K562 (cell line): ENCODE measurements around the gene OPRL1. TPM values are rescaled to one million over a fixed set of nuclear protein-coding genes. Genes with fewer than 3 reads are reported as not detected.
A peak's percentile ranks its signal among the peaks of the same experiment; 100 is the strongest.

ENCODE experiments used
- ATAC-seq: fragments of 200-7000 bp; cut with Tn5 transposase; 3 replicates; pipeline ENCODE4 v1.9.1; 2020; ENCODE audit warnings: moderate library complexity
- BruUV-seq: library from RNA; stranded (reverse); fragments of 400-500 nt; replicated peaks from 2 replicates; lab custom pipeline; 2021; lab: Mats Ljungman, UMichigan
- CTCF ChIA-PET: fragments of 300-600 bp; formaldehyde crosslinking; extraction: SDS; loops from one replicate; lab custom pipeline; 2021; ENCODE audit warnings: low intra/inter-chr PET ratio; lab: Yijun Ruan, JAX
- POLR2A ChIA-PET: fragments of 300-600, 350-650 bp; sonication (Branson Sonifier 250); formaldehyde crosslinking; extraction: SDS; loops from one replicate; lab custom pipeline; 2021; ENCODE audit warnings: antibody characterized with exemption, inconsistent platforms; lab: Yijun Ruan, JAX
- DNase-seq, 4 experiments: peaks; one replicate each; pipeline versions ENCODE4 v3.0.0 to v3.0.0-alpha.2; 2011 to 2018; ENCODE audit warnings: low spot score in 3 of 4, mixed read lengths in 3 of 4; ENCODE audit errors: extremely low read depth in 1 of 4
- FAIRE-seq: peaks from 2 replicates; lab custom pipeline; 2011; peaks lifted over from hg19 to GRCh38; lab: Jason Lieb, UNC
- H2AFZ ChIP-seq: 2 replicates; pipeline ENCODE4 v1.6.0; 2011; ENCODE audit warnings: low read depth, low read length, control low read depth, inconsistent platforms
- H3K27ac ChIP-seq: fragments of 200-600 bp; 3 replicates; pipeline ENCODE4 v1.8.0; 2011; ENCODE audit warnings: low read depth, mild to moderate bottlenecking, control low read depth, inconsistent platforms, low read length, moderate library complexity, mixed read lengths; ENCODE audit errors: extremely low read depth
- H3K27me3 ChIP-seq, 2 experiments: fragments of 300-600 bp in 1 of 2; 2 replicates in 1 of 2; 3 replicates in 1 of 2; pipeline versions ENCODE4 v1.6.0 to v1.8.0; 2011; ENCODE audit warnings: inconsistent platforms in 2 of 2, low read length in 2 of 2, mild to moderate bottlenecking in 1 of 2, mixed read lengths in 1 of 2, moderate library complexity in 1 of 2; ENCODE audit not compliant: control insufficient read depth in 2 of 2, insufficient read depth in 2 of 2
- H3K36me3 ChIP-seq: fragments of 300-600 bp; 3 replicates; pipeline ENCODE4 v1.8.0; 2011; ENCODE audit warnings: mild to moderate bottlenecking, low read length, inconsistent platforms; ENCODE audit not compliant: control insufficient read depth, insufficient read depth
- H3K4me1 ChIP-seq, 2 experiments: fragments of 200-600 bp in 1 of 2; replicated peaks in 1 of 2; 2 replicates in 1 of 2; 3 replicates in 1 of 2; pipeline versions ENCODE4 v1.5.1 to v1.8.0; 2011; ENCODE audit warnings: inconsistent platforms in 2 of 2, low read length in 2 of 2, mild to moderate bottlenecking in 1 of 2, mixed read lengths in 1 of 2, moderate library complexity in 1 of 2; ENCODE audit not compliant: control insufficient read depth in 2 of 2, insufficient read depth in 2 of 2
- H3K4me2 ChIP-seq: 2 replicates; pipeline ENCODE4 v1.6.1; 2011; ENCODE audit warnings: low read length, control low read depth, inconsistent platforms, mixed read lengths; ENCODE audit not compliant: insufficient read depth
- H3K4me3 ChIP-seq: fragments of 200-600 bp; sonication (generic), shearing (Covaris generic); 2 replicates; pipeline ENCODE4 v1.5.1; 2016; ENCODE audit warnings: control low read depth, inconsistent platforms
- H3K79me2 ChIP-seq: fragments of 200-600 bp; 3 replicates; pipeline ENCODE4 v1.8.0; 2011; ENCODE audit warnings: low read length, inconsistent platforms; ENCODE audit not compliant: control insufficient read depth, insufficient read depth
- H3K9ac ChIP-seq, 2 experiments: 2 replicates each; pipeline versions ENCODE4 v1.6.0 to v1.6.1; 2011; ENCODE audit warnings: low read depth in 2 of 2, low read length in 2 of 2, control low read depth in 1 of 2, inconsistent platforms in 1 of 2, mild to moderate bottlenecking in 1 of 2, mixed read lengths in 1 of 2; ENCODE audit not compliant: insufficient read depth in 1 of 2
- H3K9me1 ChIP-seq: one replicate; pipeline ENCODE4 v1.6.0; 2011; ENCODE audit warnings: inconsistent platforms, mild to moderate bottlenecking, low read length, moderate library complexity; ENCODE audit not compliant: control insufficient read depth, insufficient read depth
- H3K9me3 ChIP-seq: replicated peaks from 2 replicates; pipeline ENCODE4 v1.5.1; 2011; ENCODE audit warnings: low read depth, low read length, inconsistent platforms; ENCODE audit not compliant: control insufficient read depth, insufficient read depth
- H4K20me1 ChIP-seq: replicated peaks from 2 replicates; pipeline ENCODE4 v1.6.1; 2011; ENCODE audit warnings: low read length, inconsistent platforms, mixed read lengths; ENCODE audit not compliant: control insufficient read depth, insufficient read depth
- BACH1 ChIP-seq: fragments of 200-800 bp; sonication (Bioruptor generic); IDR thresholded peaks from 2 replicates; pipeline ENCODE4 v1.6.1; 2016; ENCODE audit warnings: missing genetic modification characterization, missing compliant biosample characterization
- NCOA6 ChIP-seq: fragments of 450-650 bp; IDR thresholded peaks from 2 replicates; pipeline ENCODE4 v1.6.1; 2017; ENCODE audit warnings: mild to moderate bottlenecking
- SP1 ChIP-seq: sonication (generic); formaldehyde crosslinking; IDR thresholded peaks from 2 replicates; pipeline ENCODE4 v1.8.1; 2022; ENCODE audit warnings: mild to moderate bottlenecking, missing genetic modification reagents
- TRIM28 ChIP-seq: fragments of 450-650 bp; IDR thresholded peaks from 2 replicates; pipeline ENCODE4 v1.6.1; 2017
- ZNF263 ChIP-seq: sonication (generic); formaldehyde crosslinking; IDR thresholded peaks from 2 replicates; pipeline ENCODE4 v1.8.0; 2022; ENCODE audit warnings: mild to moderate bottlenecking, missing genetic modification reagents, borderline replicate concordance
- WGBS: fragments of 100-300 bp; shearing (Covaris generic); methylation state at CpG from one replicate; pipeline ENCODE4 v1.1.6; 2016; ENCODE audit warnings: low coverage, mixed read lengths; ENCODE audit not compliant: insufficient coverage; ENCODE audit errors: missing lambda C conversion rate; 5-methylcytosine and 5-hydroxymethylcytosine counted together
- in situ Hi-C: fragments of 300-500 bp; cut with MboI; formaldehyde crosslinking; loops from 4 replicates; pipeline ENCODE4 v1.15.0; 2018; ENCODE audit warnings: inconsistent platforms, mixed read lengths
- intact Hi-C: fragments of 100-400 bp; cut with micrococcal nuclease; formaldehyde crosslinking; loops from 2 replicates; pipeline ENCODE4 v1.14.2; 2022
- polyA plus RNA-seq, 8 experiments: library from polyadenylated mRNA; depleted of rRNA in 4 of 8; stranded (reverse) in 5 of 8; unstranded in 3 of 8; fragments of >200 nt; fragmentation: Nextera tagmentation in 2 of 8; fragmentation: Illumina TruSeq in 1 of 8; extraction: Ambion mirVana in 2 of 8; extraction: Trizol in 1 of 8; gene quantifications; 2 replicates each; pipeline versions ENCODE4 v1.2.1 to v1.2.3, GENCODE V29; 2011 to 2014; ENCODE audit warnings: inconsistent platforms in 1 of 8, missing spikeins in 1 of 8
- total RNA-seq, 7 experiments: library from RNA; depleted of rRNA in 6 of 7; stranded (reverse); fragments of >200 nt in 6 of 7; fragmentation: Illumina TruSeq in 2 of 7; extraction: Trizol in 2 of 7; gene quantifications; 2 replicates each; pipeline versions ENCODE4 v1.2.1 to v1.2.3, GENCODE V29; 2011 to 2021; ENCODE audit warnings: low replicate concordance in 1 of 7
- TF ChIP-seq, protein P1 (sequence below): sonication (generic); formaldehyde crosslinking; IDR thresholded peaks from 2 replicates; pipeline ENCODE4 v1.8.0; 2023; ENCODE audit warnings: mild to moderate bottlenecking, missing genetic modification reagents
- TF ChIP-seq, protein P2 (sequence below): fragments of 200-800 bp; sonication (Bioruptor generic); IDR thresholded peaks from 2 replicates; pipeline ENCODE4 v1.6.1; 2016; ENCODE audit warnings: missing genetic modification characterization, missing compliant biosample characterization
- TF ChIP-seq, protein P3 (sequence below): fragments of 250-450 bp; sonication (Bioruptor Pico); IDR thresholded peaks from 2 replicates; pipeline ENCODE4 v1.4.0; 2020; ENCODE audit warnings: borderline replicate concordance

The OPRL1 gene
- total and polyA plus RNA-seq, 9 of the 15 experiments (the other 6 are each of a cell fraction or from before 2014, with no cell fraction given), result 0.06 to 0.33 (median 0.11) TPM; not detected in 2

DNA sequence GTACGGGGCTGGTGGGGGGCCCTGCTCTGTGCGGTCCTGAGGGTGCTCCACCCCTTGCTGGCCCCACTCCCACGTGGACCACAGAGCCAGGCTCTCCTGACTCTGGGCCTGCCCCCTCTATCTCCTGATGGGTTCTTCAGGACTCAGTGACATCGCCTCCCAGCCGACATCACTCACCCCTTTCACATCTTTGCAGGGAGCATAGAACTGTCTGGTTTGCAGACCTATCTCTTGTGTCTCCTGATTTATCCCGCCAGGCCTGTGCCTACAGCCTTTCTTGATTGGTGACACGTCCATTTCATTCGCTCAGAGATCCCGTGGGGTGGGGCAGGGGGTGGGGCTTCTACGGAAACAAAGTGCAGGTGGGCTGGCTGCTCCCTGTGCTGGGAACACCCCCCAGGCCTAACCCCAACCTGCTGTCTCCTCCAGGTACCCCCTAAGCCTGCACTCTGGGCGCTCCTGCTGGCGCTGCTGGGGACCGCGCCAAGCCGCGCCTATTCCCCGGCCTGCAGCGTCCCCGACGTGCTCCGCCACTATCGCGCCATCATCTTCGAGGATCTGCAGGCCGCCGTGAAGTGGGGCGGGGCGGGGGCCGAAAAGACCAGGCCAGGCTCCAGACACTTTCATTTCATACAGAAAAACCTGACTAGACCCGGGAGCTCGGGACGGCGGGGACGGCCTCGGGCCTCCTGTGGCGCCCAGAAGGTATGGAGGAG lies 42.2 kb upstream of the OPRL1 start (continued):
- TF ChIP-seq SP1 (no peak), NCOA6 (peak; percentile 51; the same call in 1 of the 2 replicates)

DNA sequence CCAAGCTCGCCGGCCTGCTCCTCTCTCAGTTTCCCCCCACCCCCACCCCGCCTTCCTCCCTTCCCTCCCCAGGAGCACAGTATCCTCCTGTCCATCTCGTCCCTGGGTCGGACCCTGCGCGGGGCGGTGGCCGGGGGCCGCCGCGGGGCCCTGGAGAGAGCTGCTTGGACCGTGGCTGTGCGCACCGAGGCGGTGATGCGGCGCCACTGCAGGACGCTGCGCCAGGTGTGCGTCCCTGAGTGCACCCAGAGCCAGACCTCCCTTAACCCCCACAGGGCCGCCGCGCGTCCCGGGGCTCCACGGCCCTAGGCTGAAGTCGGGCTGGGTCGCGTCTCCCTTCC lies 41.7 kb upstream of the OPRL1 start:
- peak overlapping the region; percentile 69 to 92; a peak in 3 of 4 replicates for H3K9ac ChIP-seq
- H4K20me1 ChIP-seq, result no peaks in the 10 kb centered on the region
- DNase-seq (peak in 1 of 4 experiments; percentile 44), ATAC-seq (peak; percentile 52), FAIRE-seq (no peak)
- H3K9me3 ChIP-seq, result no peaks in the 10 kb centered on the region
- peak overlapping the region; percentile 74 for H3K4me2 ChIP-seq
- ChIA-PET POLR2A (interaction anchor here (0.7 to 2.0 kb wide), 6 partner anchors 8 to 157 kb away, joined by 3 to 14 read pairs (median 4); partner anchors contain the start of gene TCEA2), CTCF (interaction anchor here (1.3 to 2.1 kb wide), 3 partner anchors 19 to 82 kb away, joined by 3 to 16 read pairs (median 9); partner anchors contain the start of gene PRPF6)
- peak overlapping the region; percentile 51 for H3K4me3 ChIP-seq
- H2AFZ ChIP-seq, result peak overlapping the region; percentile 96
- no peaks in the 10 kb centered on the region; the same call in 2 of the 3 replicates for H3K79me2 ChIP-seq
- peaks cover 3% of the 10 kb centered on the region for H3K9me1 ChIP-seq
- no peak overlapping the region for H3K27ac ChIP-seq
- intact Hi-C loops, result loop anchor here (2.0 to 5.0 kb wide), 3 partner anchors 17 to 501 kb away; partner anchors contain the start of gene PTK6
- 7% methylated on average over 14 of the region's 30 CpGs for WGBS
- BruUV-seq, result no TSS peak
- no peaks in the 10 kb centered on the region for H3K27me3 ChIP-seq
- in situ Hi-C loops, result no loop called here
- H3K4me1 ChIP-seq, result peaks cover 33 to 85% of the 10 kb centered on the region in 2 experiments
- peaks cover 20% of the 10 kb centered on the region; the same call in 2 of the 3 replicates for H3K36me3 ChIP-seq
- TF ChIP-seq, protein P1, sequence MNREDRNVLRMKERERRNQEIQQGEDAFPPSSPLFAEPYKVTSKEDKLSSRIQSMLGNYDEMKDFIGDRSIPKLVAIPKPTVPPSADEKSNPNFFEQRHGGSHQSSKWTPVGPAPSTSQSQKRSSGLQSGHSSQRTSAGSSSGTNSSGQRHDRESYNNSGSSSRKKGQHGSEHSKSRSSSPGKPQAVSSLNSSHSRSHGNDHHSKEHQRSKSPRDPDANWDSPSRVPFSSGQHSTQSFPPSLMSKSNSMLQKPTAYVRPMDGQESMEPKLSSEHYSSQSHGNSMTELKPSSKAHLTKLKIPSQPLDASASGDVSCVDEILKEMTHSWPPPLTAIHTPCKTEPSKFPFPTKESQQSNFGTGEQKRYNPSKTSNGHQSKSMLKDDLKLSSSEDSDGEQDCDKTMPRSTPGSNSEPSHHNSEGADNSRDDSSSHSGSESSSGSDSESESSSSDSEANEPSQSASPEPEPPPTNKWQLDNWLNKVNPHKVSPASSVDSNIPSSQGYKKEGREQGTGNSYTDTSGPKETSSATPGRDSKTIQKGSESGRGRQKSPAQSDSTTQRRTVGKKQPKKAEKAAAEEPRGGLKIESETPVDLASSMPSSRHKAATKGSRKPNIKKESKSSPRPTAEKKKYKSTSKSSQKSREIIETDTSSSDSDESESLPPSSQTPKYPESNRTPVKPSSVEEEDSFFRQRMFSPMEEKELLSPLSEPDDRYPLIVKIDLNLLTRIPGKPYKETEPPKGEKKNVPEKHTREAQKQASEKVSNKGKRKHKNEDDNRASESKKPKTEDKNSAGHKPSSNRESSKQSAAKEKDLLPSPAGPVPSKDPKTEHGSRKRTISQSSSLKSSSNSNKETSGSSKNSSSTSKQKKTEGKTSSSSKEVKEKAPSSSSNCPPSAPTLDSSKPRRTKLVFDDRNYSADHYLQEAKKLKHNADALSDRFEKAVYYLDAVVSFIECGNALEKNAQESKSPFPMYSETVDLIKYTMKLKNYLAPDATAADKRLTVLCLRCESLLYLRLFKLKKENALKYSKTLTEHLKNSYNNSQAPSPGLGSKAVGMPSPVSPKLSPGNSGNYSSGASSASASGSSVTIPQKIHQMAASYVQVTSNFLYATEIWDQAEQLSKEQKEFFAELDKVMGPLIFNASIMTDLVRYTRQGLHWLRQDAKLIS (CRISPR knock-in tag), result no peak
- TF ChIP-seq BACH1 (tag) (no peak), ZNF263 (CRISPR knock-in tag) (no peak), TRIM28 (no peak)
- TF ChIP-seq, protein P2, sequence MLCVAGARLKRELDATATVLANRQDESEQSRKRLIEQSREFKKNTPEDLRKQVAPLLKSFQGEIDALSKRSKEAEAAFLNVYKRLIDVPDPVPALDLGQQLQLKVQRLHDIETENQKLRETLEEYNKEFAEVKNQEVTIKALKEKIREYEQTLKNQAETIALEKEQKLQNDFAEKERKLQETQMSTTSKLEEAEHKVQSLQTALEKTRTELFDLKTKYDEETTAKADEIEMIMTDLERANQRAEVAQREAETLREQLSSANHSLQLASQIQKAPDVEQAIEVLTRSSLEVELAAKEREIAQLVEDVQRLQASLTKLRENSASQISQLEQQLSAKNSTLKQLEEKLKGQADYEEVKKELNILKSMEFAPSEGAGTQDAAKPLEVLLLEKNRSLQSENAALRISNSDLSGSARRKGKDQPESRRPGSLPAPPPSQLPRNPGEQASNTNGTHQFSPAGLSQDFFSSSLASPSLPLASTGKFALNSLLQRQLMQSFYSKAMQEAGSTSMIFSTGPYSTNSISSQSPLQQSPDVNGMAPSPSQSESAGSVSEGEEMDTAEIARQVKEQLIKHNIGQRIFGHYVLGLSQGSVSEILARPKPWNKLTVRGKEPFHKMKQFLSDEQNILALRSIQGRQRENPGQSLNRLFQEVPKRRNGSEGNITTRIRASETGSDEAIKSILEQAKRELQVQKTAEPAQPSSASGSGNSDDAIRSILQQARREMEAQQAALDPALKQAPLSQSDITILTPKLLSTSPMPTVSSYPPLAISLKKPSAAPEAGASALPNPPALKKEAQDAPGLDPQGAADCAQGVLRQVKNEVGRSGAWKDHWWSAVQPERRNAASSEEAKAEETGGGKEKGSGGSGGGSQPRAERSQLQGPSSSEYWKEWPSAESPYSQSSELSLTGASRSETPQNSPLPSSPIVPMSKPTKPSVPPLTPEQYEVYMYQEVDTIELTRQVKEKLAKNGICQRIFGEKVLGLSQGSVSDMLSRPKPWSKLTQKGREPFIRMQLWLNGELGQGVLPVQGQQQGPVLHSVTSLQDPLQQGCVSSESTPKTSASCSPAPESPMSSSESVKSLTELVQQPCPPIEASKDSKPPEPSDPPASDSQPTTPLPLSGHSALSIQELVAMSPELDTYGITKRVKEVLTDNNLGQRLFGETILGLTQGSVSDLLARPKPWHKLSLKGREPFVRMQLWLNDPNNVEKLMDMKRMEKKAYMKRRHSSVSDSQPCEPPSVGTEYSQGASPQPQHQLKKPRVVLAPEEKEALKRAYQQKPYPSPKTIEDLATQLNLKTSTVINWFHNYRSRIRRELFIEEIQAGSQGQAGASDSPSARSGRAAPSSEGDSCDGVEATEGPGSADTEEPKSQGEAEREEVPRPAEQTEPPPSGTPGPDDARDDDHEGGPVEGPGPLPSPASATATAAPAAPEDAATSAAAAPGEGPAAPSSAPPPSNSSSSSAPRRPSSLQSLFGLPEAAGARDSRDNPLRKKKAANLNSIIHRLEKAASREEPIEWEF (CRISPR knock-in tag), result no peak
- TF ChIP-seq, protein P3, sequence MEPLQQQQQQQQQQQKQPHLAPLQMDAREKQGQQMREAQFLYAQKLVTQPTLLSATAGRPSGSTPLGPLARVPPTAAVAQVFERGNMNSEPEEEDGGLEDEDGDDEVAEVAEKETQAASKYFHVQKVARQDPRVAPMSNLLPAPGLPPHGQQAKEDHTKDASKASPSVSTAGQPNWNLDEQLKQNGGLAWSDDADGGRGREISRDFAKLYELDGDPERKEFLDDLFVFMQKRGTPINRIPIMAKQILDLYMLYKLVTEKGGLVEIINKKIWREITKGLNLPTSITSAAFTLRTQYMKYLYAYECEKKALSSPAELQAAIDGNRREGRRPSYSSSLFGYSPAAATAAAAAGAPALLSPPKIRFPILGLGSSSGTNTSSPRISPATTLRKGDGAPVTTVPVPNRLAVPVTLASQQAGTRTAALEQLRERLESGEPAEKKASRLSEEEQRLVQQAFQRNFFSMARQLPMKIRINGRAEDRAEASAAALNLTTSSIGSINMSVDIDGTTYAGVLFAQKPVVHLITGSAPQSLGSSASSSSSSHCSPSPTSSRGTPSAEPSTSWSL (CRISPR knock-in tag), result no peak
